Ascending aorta (tissue), 2 donors: Measurements from ENCODE around the gene CHI3L1. TPM values are rescaled to one million over a fixed set of nuclear protein-coding genes. Genes with fewer than 3 reads are reported as not detected.

ENCODE experiments used
- DNase-seq, 2 donors: peaks; one replicate each; pipeline ENCODE4 v3.0.0-alpha.2; 2019; ENCODE audit warnings: low spot score in 2 of 2
- H3K27ac ChIP-seq, 2 donors: fragments of 200-600 bp; sonication (generic); one replicate each; pipeline ENCODE4 v1.5.1; 2016 to 2017; ENCODE audit warnings: mild to moderate bottlenecking in 1 of 2
- H3K27me3 ChIP-seq: fragments of 200-600 bp; sonication (generic); one replicate; pipeline ENCODE4 v1.5.1; 2017
- H3K36me3 ChIP-seq, 2 donors: fragments of 200-600 bp; sonication (generic); one replicate each; pipeline ENCODE4 v1.5.1; 2016
- H3K4me1 ChIP-seq, 2 donors: fragments of 200-600 bp; sonication (generic); one replicate each; pipeline ENCODE4 v1.5.1; 2016 to 2017; ENCODE audit warnings: mild to moderate bottlenecking in 1 of 2
- H3K4me3 ChIP-seq, 2 donors: fragments of 200-600 bp; sonication (generic); one replicate each; pipeline ENCODE4 v1.5.1; 2016 to 2017; ENCODE audit warnings: mild to moderate bottlenecking in 1 of 2
- H3K9me3 ChIP-seq, 2 donors: fragments of 200-600 bp; sonication (generic); one replicate each; pipeline ENCODE4 v1.5.1; 2016
- intact Hi-C: fragments of 100-400 bp; cut with DNase I; formaldehyde crosslinking; loops from one replicate; pipeline ENCODE4 v1.15.1; 2023
- total RNA-seq: library from RNA; depleted of rRNA; stranded (reverse); fragments of >200 nt; gene quantifications from one replicate; pipeline ENCODE4 v1.1.0, GENCODE V29; 2016
- TF ChIP-seq, protein P1 (sequence below), 3 experiments: fragments of 200-600 bp in 2 of 3; fragments of 450-650 bp in 1 of 3; sonication (generic) in 2 of 3; IDR thresholded peaks; one replicate each; pipeline ENCODE4 v1.5.1; 2016 to 2019; ENCODE audit warnings: antibody characterized with exemption in 3 of 3, mild to moderate bottlenecking in 1 of 3, moderate library complexity in 1 of 3

CHI3L1 gene
- total RNA-seq, 1 donor from 2014 or later: 73.8 TPM

GRCh38 chr1:203199481-203199815 lies 12.9 kb upstream of the CHI3L1 start:
- intact Hi-C loops: no loop called here
- TF ChIP-seq, protein P1, sequence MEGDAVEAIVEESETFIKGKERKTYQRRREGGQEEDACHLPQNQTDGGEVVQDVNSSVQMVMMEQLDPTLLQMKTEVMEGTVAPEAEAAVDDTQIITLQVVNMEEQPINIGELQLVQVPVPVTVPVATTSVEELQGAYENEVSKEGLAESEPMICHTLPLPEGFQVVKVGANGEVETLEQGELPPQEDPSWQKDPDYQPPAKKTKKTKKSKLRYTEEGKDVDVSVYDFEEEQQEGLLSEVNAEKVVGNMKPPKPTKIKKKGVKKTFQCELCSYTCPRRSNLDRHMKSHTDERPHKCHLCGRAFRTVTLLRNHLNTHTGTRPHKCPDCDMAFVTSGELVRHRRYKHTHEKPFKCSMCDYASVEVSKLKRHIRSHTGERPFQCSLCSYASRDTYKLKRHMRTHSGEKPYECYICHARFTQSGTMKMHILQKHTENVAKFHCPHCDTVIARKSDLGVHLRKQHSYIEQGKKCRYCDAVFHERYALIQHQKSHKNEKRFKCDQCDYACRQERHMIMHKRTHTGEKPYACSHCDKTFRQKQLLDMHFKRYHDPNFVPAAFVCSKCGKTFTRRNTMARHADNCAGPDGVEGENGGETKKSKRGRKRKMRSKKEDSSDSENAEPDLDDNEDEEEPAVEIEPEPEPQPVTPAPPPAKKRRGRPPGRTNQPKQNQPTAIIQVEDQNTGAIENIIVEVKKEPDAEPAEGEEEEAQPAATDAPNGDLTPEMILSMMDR (IDR thresholded peaks at IDR 0.05): no peak
- H3K36me3 ChIP-seq: no peaks in the 10 kb centered on the region
- H3K27me3 ChIP-seq: no peaks in the 10 kb centered on the region
- no peak for DNase-seq
- H3K4me3 ChIP-seq: no peak overlapping the region
- peaks cover 0 to 6% of the 10 kb centered on the region in 2 donors for H3K4me1 ChIP-seq
- no peaks in the 10 kb centered on the region for H3K9me3 ChIP-seq
- H3K27ac ChIP-seq: peak overlapping the region; percentile 22 to 46

GRCh38 chr1:203199002-203199401 lies 12.5 kb upstream of the CHI3L1 start:
- Histone ChIP-seq H3K4me3 (no peak overlapping the region), H3K27me3 (no peaks in the 10 kb centered on the region), H3K9me3 (no peaks in the 10 kb centered on the region), H3K36me3 (no peaks in the 10 kb centered on the region), H3K27ac (no peak overlapping the region), H3K4me1 (peaks cover 0 to 6% of the 10 kb centered on the region in 2 donors)
- no peak for DNase-seq
- intact Hi-C loops: no loop called here
- TF ChIP-seq, protein P1 (IDR thresholded peaks at IDR 0.05): no peak

GRCh38 chr1:203197625-203198024 lies 11.1 kb upstream of the CHI3L1 start:
- intact Hi-C loops: no loop called here
- H3K27me3 ChIP-seq: no peaks in the 10 kb centered on the region
- no peak overlapping the region for H3K4me3 ChIP-seq
- H3K4me1 ChIP-seq: peaks cover 0 to 6% of the 10 kb centered on the region in 2 donors
- no peaks in the 10 kb centered on the region for H3K36me3 ChIP-seq
- no peak for DNase-seq
- TF ChIP-seq, protein P1 (IDR thresholded peaks at IDR 0.05): no peak
- no peak overlapping the region for H3K27ac ChIP-seq
- H3K9me3 ChIP-seq: no peaks in the 10 kb centered on the region

DNA sequence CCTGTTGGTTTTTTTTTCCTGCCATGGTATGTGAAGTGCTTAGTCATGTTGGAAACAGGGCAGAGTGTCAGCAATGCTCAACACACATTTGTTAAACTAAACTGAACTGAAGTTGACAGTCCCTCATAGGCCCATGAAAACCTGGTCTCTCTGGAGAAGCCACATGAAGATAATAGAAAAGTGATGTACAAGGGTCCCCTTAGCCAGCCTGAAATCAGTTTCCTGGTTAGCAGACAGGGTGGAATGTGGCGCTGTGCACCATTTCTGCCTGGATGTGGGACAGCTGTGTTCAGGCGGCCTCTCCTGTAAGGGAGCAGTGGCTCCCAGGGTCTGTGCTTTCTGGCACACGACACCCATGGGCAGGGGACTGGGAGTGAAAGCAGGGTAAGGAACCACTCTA lies 9.9 kb upstream of the CHI3L1 start:
- intact Hi-C loops: no loop called here
- Histone ChIP-seq H3K4me1 (peaks cover 0 to 6% of the 10 kb centered on the region in 2 donors), H3K4me3 (no peak overlapping the region), H3K27me3 (no peaks in the 10 kb centered on the region), H3K27ac (no peak overlapping the region), H3K36me3 (no peaks in the 10 kb centered on the region), H3K9me3 (no peaks in the 10 kb centered on the region)
- TF ChIP-seq, protein P1 (IDR thresholded peaks at IDR 0.05): no peak
- DNase-seq: no peak

GRCh38 chr1:203190949-203191348 lies 4.4 kb upstream of the CHI3L1 start:
- DNase-seq: no peak

More at GRCh38 chr1:203190949-203191348, 4.4 kb upstream of the CHI3L1 start:
- Histone ChIP-seq H3K27me3 (no peaks in the 10 kb centered on the region), H3K4me3 (no peak overlapping the region), H3K4me1 (no peaks in the 10 kb centered on the region), H3K9me3 (no peaks in the 10 kb centered on the region), H3K36me3 (no peaks in the 10 kb centered on the region), H3K27ac (no peak overlapping the region)
- intact Hi-C loops: no loop called here
- TF ChIP-seq, protein P1 (IDR thresholded peaks at IDR 0.05): no peak
